Measurements from ENCODE around the gene IFT74. TPM values are rescaled to one million over a fixed set of nuclear protein-coding genes. Genes with fewer than 3 reads are reported as not detected.
"Not testable (repeated sequence)": the region's sequence is repeated elsewhere in the genome, so short reads cannot be mapped to it uniquely, and the experiment has no call there.

IFT74 gene
- total and polyA plus RNA-seq, 9 of the 15 experiments (the other 6 are each of a cell fraction or from before 2014, with no cell fraction given) = 6.1 to 13.2 (median 9.3) TPM

DNA sequence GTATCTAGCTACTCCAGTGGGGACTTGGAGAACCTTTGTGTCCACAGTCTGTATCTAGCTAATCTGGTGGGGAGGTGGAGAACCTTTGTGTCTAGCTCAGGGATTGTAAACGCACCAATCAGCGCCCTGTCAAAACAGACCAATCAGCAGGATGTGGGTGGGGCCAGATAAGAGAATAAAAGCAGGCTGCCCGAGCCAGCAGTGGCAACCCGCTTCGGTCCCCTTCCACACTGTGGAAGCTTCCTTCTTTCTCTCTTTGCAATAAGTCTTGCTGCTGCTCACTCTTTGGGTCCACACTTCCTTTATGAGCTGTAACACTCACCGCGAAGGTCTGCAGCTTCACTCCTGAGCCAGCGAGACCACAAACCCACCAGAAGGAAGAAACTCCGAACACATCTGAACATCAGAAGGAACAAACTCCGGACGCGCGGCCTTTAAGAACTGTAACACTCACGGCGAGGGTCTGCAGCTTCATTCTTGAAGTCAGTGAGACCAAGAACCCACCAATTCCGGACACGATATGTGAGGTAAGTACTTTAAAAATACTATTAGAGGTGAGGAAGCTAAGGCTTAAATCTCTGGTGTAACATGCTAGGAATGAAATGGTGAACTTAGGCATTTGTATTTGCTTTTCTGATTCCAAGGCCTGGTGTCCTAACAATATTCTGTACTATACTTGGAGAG, 137.3 kb downstream of the IFT74 start:
- ATAC-seq; in situ Hi-C loops (cut with MboI); H3K4me2 ChIP-seq (ENCODE audit: insufficient read depth, low read length); H3K4me3 ChIP-seq; BruUV-seq (replicated peaks); H3K36me3 ChIP-seq (ENCODE audit: control insufficient read depth, insufficient read depth, low read length); DNase-seq (ENCODE audit: extremely low read depth in 1 of 4, low spot score in 3 of 4); H3K27ac ChIP-seq (ENCODE audit: extremely low read depth, low read depth, low read length); FAIRE-seq; H3K79me2 ChIP-seq (ENCODE audit: control insufficient read depth, insufficient read depth, low read length); H3K4me1 ChIP-seq (replicated peaks in 1 of 2; ENCODE audit: control insufficient read depth in 2 of 2, insufficient read depth in 2 of 2, low read length in 2 of 2); CTCF ChIA-PET (ENCODE audit: low intra/inter-chr PET ratio); H3K9me3 ChIP-seq (replicated peaks; ENCODE audit: control insufficient read depth, insufficient read depth, low read depth, low read length); H4K20me1 ChIP-seq (replicated peaks; ENCODE audit: control insufficient read depth, insufficient read depth, low read length); H3K9ac ChIP-seq (ENCODE audit: insufficient read depth in 1 of 2, low read depth in 2 of 2, low read length in 2 of 2); H3K9me1 ChIP-seq (ENCODE audit: control insufficient read depth, insufficient read depth, low read length); H2AFZ ChIP-seq (ENCODE audit: low read depth, low read length); POLR2A ChIA-PET; intact Hi-C loops (cut with micrococcal nuclease); H3K27me3 ChIP-seq (ENCODE audit: control insufficient read depth in 2 of 2, insufficient read depth in 2 of 2, low read length in 2 of 2): not testable (repeated sequence)
- TF ChIP-seq NFYB (IDR thresholded peaks at IDR 0.05; ENCODE audit: extremely low read depth, insufficient read length) = peak; percentile 29
- 18% methylated on average over 4 of the region's 17 CpGs for WGBS (ENCODE audit: insufficient coverage, low coverage, missing lambda C conversion rate)

DNA sequence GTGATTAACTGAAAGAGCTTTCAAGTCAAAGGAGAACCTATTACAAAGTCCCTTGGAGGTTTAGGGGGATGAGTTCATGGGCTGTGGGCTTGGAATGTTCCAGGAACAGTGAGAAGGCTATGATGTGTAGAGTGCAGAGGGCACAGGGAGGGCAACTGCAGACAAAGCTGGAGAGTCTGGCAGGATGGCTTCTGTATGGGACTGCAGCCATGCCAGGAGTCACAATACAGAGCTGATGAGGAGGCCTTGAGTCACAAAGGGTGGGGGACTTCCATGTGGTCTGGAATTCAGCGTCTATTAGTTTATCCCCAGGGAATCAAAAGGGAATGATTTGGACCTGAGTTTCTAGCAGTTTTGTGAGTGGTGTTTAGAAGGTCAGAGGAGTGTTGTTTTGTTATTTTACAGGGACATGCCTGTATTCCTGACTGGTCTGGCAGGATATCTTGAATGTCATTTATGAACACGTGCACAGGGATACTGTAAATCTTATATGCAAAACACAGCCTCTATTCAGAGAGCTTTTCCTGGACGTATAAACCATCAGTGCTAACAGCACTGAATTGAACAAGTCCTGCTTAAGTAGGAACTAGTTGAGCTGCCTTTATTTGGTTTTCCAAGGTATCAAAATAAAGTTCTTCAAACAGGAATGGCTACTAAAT, 138.6 kb downstream of the IFT74 start:
- Histone ChIP-seq H3K79me2 (ENCODE audit: control insufficient read depth, insufficient read depth, low read length) (no peaks in the 10 kb centered on the region), H3K27ac (ENCODE audit: extremely low read depth, low read depth, low read length) (no peak overlapping the region), H3K36me3 (ENCODE audit: control insufficient read depth, insufficient read depth, low read length) (no peaks in the 10 kb centered on the region), H3K4me1 (replicated peaks in 1 of 2; ENCODE audit: control insufficient read depth in 2 of 2, insufficient read depth in 2 of 2, low read length in 2 of 2) (no peaks in the 10 kb centered on the region), H2AFZ (ENCODE audit: low read depth, low read length) (no peak overlapping the region), H3K27me3 (ENCODE audit: control insufficient read depth in 2 of 2, insufficient read depth in 2 of 2, low read length in 2 of 2) (no peaks in the 10 kb centered on the region), H4K20me1 (replicated peaks; ENCODE audit: control insufficient read depth, insufficient read depth, low read length) (no peaks in the 10 kb centered on the region), H3K9me3 (replicated peaks; ENCODE audit: control insufficient read depth, insufficient read depth, low read depth, low read length) (no peaks in the 10 kb centered on the region), H3K9ac (ENCODE audit: insufficient read depth in 1 of 2, low read depth in 2 of 2, low read length in 2 of 2) (no peak overlapping the region), H3K4me2 (ENCODE audit: insufficient read depth, low read length) (no peak overlapping the region), H3K9me1 (ENCODE audit: control insufficient read depth, insufficient read depth, low read length) (no peaks in the 10 kb centered on the region), H3K4me3 (no peak overlapping the region)
- FAIRE-seq = no peak
- POLR2A ChIA-PET = interaction anchor here (0.6 kb wide), 1 partner anchor 410 kb away, joined by 3 read pairs; no protein-coding TSS in a partner anchor
- 0% methylated on average over 2 of the region's 3 CpGs for WGBS (ENCODE audit: insufficient coverage, low coverage, missing lambda C conversion rate)
- CTCF ChIA-PET (ENCODE audit: low intra/inter-chr PET ratio) = no interaction called here
- in situ Hi-C loops (cut with MboI) = no loop called here
- no peak for ATAC-seq
- intact Hi-C loops (cut with micrococcal nuclease) = no loop called here
- BruUV-seq (replicated peaks) = no TSS peak
- no peak for DNase-seq (ENCODE audit: extremely low read depth in 1 of 4, low spot score in 3 of 4)
- TF ChIP-seq PML (IDR thresholded peaks at IDR 0.05; ENCODE audit: low read length) (no peak), ZNF707 (CRISPR knock-in tag; conservative IDR thresholded peaks at IDR 0.05) (no peak), SMAD1 (IDR thresholded peaks at IDR 0.05; ENCODE audit: low read depth, low read length, partially characterized antibody) (no peak), ZNF561 (CRISPR knock-in tag; conservative IDR thresholded peaks at IDR 0.05) (no peak), KAT2B (IDR thresholded peaks at IDR 0.05; ENCODE audit: low read depth, low read length) (no peak), ASH1L (IDR thresholded peaks at IDR 0.05; ENCODE audit: borderline replicate concordance, low read depth, partially characterized antibody) (no peak), NR4A1 (CRISPR knock-in tag; IDR thresholded peaks at IDR 0.05) (no peak), NR4A1 (tag; IDR thresholded peaks at IDR 0.05) (no peak), HNRNPLL (IDR thresholded peaks at IDR 0.05; ENCODE audit: low read depth, low read length, poor library complexity, severe bottlenecking) (no peak), KDM1A (IDR thresholded peaks at IDR 0.05) (no peak), SOX6 (IDR thresholded peaks at IDR 0.05) (no peak)
